Esophagus (tissue), 2 donors: Measurements from ENCODE around the gene ZNF423. TPM values are rescaled to one million over a fixed set of nuclear protein-coding genes. Genes with fewer than 3 reads are reported as not detected.

Source experiments
- H3K27ac ChIP-seq, 2 donors: one replicate each; pipeline ENCODE4 v1.5.1; 2013; ENCODE audit warnings: low read depth in 2 of 2, mild to moderate bottlenecking in 2 of 2, inconsistent platforms in 1 of 2, low read length in 1 of 2, moderate library complexity in 1 of 2
- H3K27me3 ChIP-seq, 2 donors: one replicate each; pipeline ENCODE4 v1.6.1; 2013; ENCODE audit warnings: low read length in 2 of 2, control low read depth in 1 of 2, mild to moderate bottlenecking in 1 of 2; ENCODE audit not compliant: insufficient read depth in 2 of 2, control insufficient read depth in 1 of 2
- H3K36me3 ChIP-seq, 2 donors: one replicate each; pipeline ENCODE4 v1.6.1; 2013; ENCODE audit warnings: low read length in 1 of 2; ENCODE audit not compliant: control insufficient read depth in 2 of 2, insufficient read depth in 2 of 2
- H3K4me1 ChIP-seq, 2 donors: one replicate each; pipeline ENCODE4 v1.6.1; 2013; ENCODE audit warnings: low read length in 1 of 2; ENCODE audit not compliant: control insufficient read depth in 2 of 2, insufficient read depth in 2 of 2
- H3K4me3 ChIP-seq, 2 donors: one replicate each; pipeline ENCODE4 v1.5.1; 2013; ENCODE audit warnings: low read length in 2 of 2, mild to moderate bottlenecking in 2 of 2, low read depth in 1 of 2, moderate library complexity in 1 of 2
- H3K9me3 ChIP-seq, 2 donors: one replicate each; pipeline ENCODE4 v1.6.1; 2013; ENCODE audit warnings: mild to moderate bottlenecking in 2 of 2, low read depth in 1 of 2, low read length in 1 of 2, moderate library complexity in 1 of 2; ENCODE audit not compliant: control insufficient read depth in 2 of 2, insufficient read depth in 1 of 2
- WGBS, 2 donors: extraction: QIAGEN DNeasy Blood & Tissue Kit; methylation state at CpG; one replicate each; pipeline ENCODE4 v1.1.7; 2013; 5-methylcytosine and 5-hydroxymethylcytosine counted together
- polyA plus RNA-seq, 2 donors: library from polyadenylated mRNA; stranded (reverse); fragments of 200-250 nt; gene quantifications; one replicate each; pipeline ENCODE4 v1.2.3, GENCODE V29; 2013
- donor health status: healthy with polysubstance abuse.
- donor health status: Bipolar disorder and iron deficiency.

ZNF423 gene
- polyA plus RNA-seq, 2 donors = 0.53 to 0.67 TPM

- no peak overlapping the region for H3K27ac ChIP-seq
- H3K9me3 ChIP-seq = no peaks in the 10 kb centered on the region
- H3K4me3 ChIP-seq = no peak overlapping the region
- H3K36me3 ChIP-seq = no peaks in the 10 kb centered on the region
- 85 to 90% methylated on average over 5 of the region's 5 CpGs for WGBS, 2 donors
- H3K27me3 ChIP-seq = no peaks in the 10 kb centered on the region
- H3K4me1 ChIP-seq = peaks cover 0 to 8% of the 10 kb centered on the region in 2 donors
Observed at GRCh38 chr16:49830873-49831272, 25.0 kb downstream of the ZNF423 start.

- no peaks in the 10 kb centered on the region for H3K27me3 ChIP-seq
- no peaks in the 10 kb centered on the region for H3K9me3 ChIP-seq
- 76% methylated on average over 15 of the region's 15 CpGs for WGBS, 2 donors
- no peak overlapping the region for H3K4me3 ChIP-seq
- H3K4me1 ChIP-seq = peaks cover 0 to 5% of the 10 kb centered on the region in 2 donors
- H3K36me3 ChIP-seq = no peaks in the 10 kb centered on the region
- peak overlapping the region; percentile 20 to 73 for H3K27ac ChIP-seq
Observed at GRCh38 chr16:49828533-49829267, 27.2 kb downstream of the ZNF423 start.

- H3K36me3 ChIP-seq = no peaks in the 10 kb centered on the region
- peaks cover 0 to 5% of the 10 kb centered on the region in 2 donors for H3K4me1 ChIP-seq
- no peaks in the 10 kb centered on the region for H3K9me3 ChIP-seq
- no peaks in the 10 kb centered on the region for H3K27me3 ChIP-seq
- peak overlapping the region; percentile 16 to 62 for H3K27ac ChIP-seq
- no peak overlapping the region for H3K4me3 ChIP-seq
- WGBS, 2 donors = 60 to 63% methylated on average over 8 of the region's 8 CpGs
Observed at GRCh38 chr16:49827805-49828438, 28.0 kb downstream of the ZNF423 start.

GRCh38 chr16:49826515-49826914, 29.4 kb downstream of the ZNF423 start:
- 71 to 78% methylated on average over 5 of the region's 5 CpGs for WGBS, 2 donors
- H3K4me1 ChIP-seq = peaks cover 0 to 5% of the 10 kb centered on the region in 2 donors

GRCh38 chr16:49825041-49825440, 30.9 kb downstream of the ZNF423 start:
- no peaks in the 10 kb centered on the region for H3K9me3 ChIP-seq
- no peak overlapping the region for H3K27ac ChIP-seq
- peaks cover 0 to 5% of the 10 kb centered on the region in 2 donors for H3K4me1 ChIP-seq
- no peak overlapping the region for H3K4me3 ChIP-seq
- H3K36me3 ChIP-seq = no peaks in the 10 kb centered on the region
- WGBS, 2 donors = 52% methylated on average over 1 of the region's 1 CpG
- H3K27me3 ChIP-seq = no peaks in the 10 kb centered on the region

More at GRCh38 chr16:49826515-49826914, 29.4 kb downstream of the ZNF423 start:
- Histone ChIP-seq H3K27ac (no peak overlapping the region), H3K36me3 (no peaks in the 10 kb centered on the region), H3K4me3 (no peak overlapping the region), H3K27me3 (no peaks in the 10 kb centered on the region), H3K9me3 (no peaks in the 10 kb centered on the region)

GRCh38 chr16:49824593-49824992, 31.3 kb downstream of the ZNF423 start:
- Histone ChIP-seq H3K27me3 (no peaks in the 10 kb centered on the region), H3K4me1 (peaks cover 0 to 5% of the 10 kb centered on the region in 2 donors), H3K27ac (peak overlapping the region in 1 of 2 donors; percentile 8), H3K36me3 (no peaks in the 10 kb centered on the region), H3K4me3 (no peak overlapping the region), H3K9me3 (no peaks in the 10 kb centered on the region)
- 60 to 70% methylated on average over 9 of the region's 9 CpGs for WGBS, 2 donors

GRCh38 chr16:49822649-49823370, 33.1 kb downstream of the ZNF423 start:
- H3K27me3 ChIP-seq = no peaks in the 10 kb centered on the region
- 74 to 76% methylated on average over 8 of the region's 8 CpGs for WGBS, 2 donors
- peaks cover 0 to 4% of the 10 kb centered on the region in 2 donors for H3K4me1 ChIP-seq
- H3K9me3 ChIP-seq = no peaks in the 10 kb centered on the region
- H3K36me3 ChIP-seq = no peaks in the 10 kb centered on the region
- H3K4me3 ChIP-seq = no peak overlapping the region
- H3K27ac ChIP-seq = no peak overlapping the region

- WGBS, 2 donors = 81 to 85% methylated on average over 13 of the region's 13 CpGs
- Histone ChIP-seq H3K27ac (no peak overlapping the region), H3K4me3 (no peak overlapping the region), H3K27me3 (no peaks in the 10 kb centered on the region), H3K9me3 (no peaks in the 10 kb centered on the region), H3K36me3 (no peaks in the 10 kb centered on the region), H3K4me1 (peaks cover 0 to 1% of the 10 kb centered on the region in 2 donors)
Observed at GRCh38 chr16:49821614-49822282, 34.2 kb downstream of the ZNF423 start.

- WGBS, 2 donors = 82 to 83% methylated on average over 9 of the region's 9 CpGs
Observed at GRCh38 chr16:49821156-49821555, 34.8 kb downstream of the ZNF423 start.

More at GRCh38 chr16:49821156-49821555, 34.8 kb downstream of the ZNF423 start:
- H3K36me3 ChIP-seq = no peaks in the 10 kb centered on the region
- no peak overlapping the region for H3K4me3 ChIP-seq
- no peak overlapping the region for H3K27ac ChIP-seq
- H3K27me3 ChIP-seq = no peaks in the 10 kb centered on the region
- no peaks in the 10 kb centered on the region for H3K9me3 ChIP-seq
- H3K4me1 ChIP-seq = peaks cover 0 to 1% of the 10 kb centered on the region in 2 donors
